Smooth muscle cell (in vitro differentiated cells): ENCODE results near the gene SIL1. TPM values are rescaled to one million over a fixed set of nuclear protein-coding genes. Genes with fewer than 3 reads are reported as not detected.

Experiments used
- DNase-seq: peaks from one replicate; lab custom pipeline; 2025; ENCODE audit not compliant: unreplicated experiment; lab: John Stamatoyannopoulos, UW
- H2AFZ ChIP-seq: fragments of 200-600 bp; sonication (generic); 2 replicates; pipeline ENCODE4 v1.6.0; 2016; ENCODE audit warnings: antibody characterized with exemption, low read depth, mild to moderate bottlenecking
- H3F3A ChIP-seq: fragments of 200-600 bp; sonication (generic); 2 replicates; pipeline ENCODE4 v1.6.0; 2017; ENCODE audit warnings: antibody characterized with exemption, low read depth
- H3K27ac ChIP-seq: fragments of 200-600 bp; sonication (generic); 2 replicates; pipeline ENCODE4 v1.5.1; 2016; ENCODE audit warnings: low read depth, mild to moderate bottlenecking
- H3K27me3 ChIP-seq: fragments of 200-600 bp; sonication (generic); 2 replicates; pipeline ENCODE4 v1.6.1; 2016; ENCODE audit warnings: low read depth, mild to moderate bottlenecking
- H3K36me3 ChIP-seq: fragments of 200-600 bp; sonication (generic); 2 replicates; pipeline ENCODE4 v1.5.1; 2016; ENCODE audit warnings: low read depth
- H3K4me1 ChIP-seq: fragments of 200-600 bp; sonication (generic); 2 replicates; pipeline ENCODE4 v1.5.1; 2016; ENCODE audit warnings: low read depth
- H3K4me2 ChIP-seq: fragments of 200-600 bp; sonication (generic); 2 replicates; pipeline ENCODE4 v1.6.0; 2016; ENCODE audit warnings: mild to moderate bottlenecking
- H3K4me3 ChIP-seq: fragments of 200-600 bp; sonication (generic); 2 replicates; pipeline ENCODE4 v1.5.1; 2016; ENCODE audit warnings: mild to moderate bottlenecking
- H3K79me2 ChIP-seq: fragments of 200-600 bp; sonication (generic); 2 replicates; pipeline ENCODE4 v1.6.0; 2016; ENCODE audit warnings: low read depth, mild to moderate bottlenecking
- H3K9ac ChIP-seq: fragments of 200-600 bp; sonication (generic); 2 replicates; pipeline ENCODE4 v1.6.0; 2016; ENCODE audit warnings: low read depth
- H3K9me3 ChIP-seq: fragments of 200-600 bp; sonication (generic); replicated peaks from 2 replicates; pipeline ENCODE4 v1.5.1; 2016; ENCODE audit warnings: low read depth
- H4K20me1 ChIP-seq: fragments of 200-600 bp; sonication (generic); 2 replicates; pipeline ENCODE4 v1.6.0; 2016; ENCODE audit warnings: low read depth
- WGBS: methylation state at CpG from one replicate; pipeline ENCODE4 v1.1.7; 2016; ENCODE audit warnings: low lambda C conversion rate; 5-methylcytosine and 5-hydroxymethylcytosine counted together
- polyA plus RNA-seq: library from polyadenylated mRNA; unstranded; fragments of >200 nt; fragmentation: Nextera tagmentation; extraction: Ambion mirVana; gene quantifications from 2 replicates; pipeline ENCODE4 v1.2.1, GENCODE V29; 2016
- total RNA-seq: library from RNA; depleted of rRNA; stranded (reverse); fragments of >200 nt; gene quantifications from 2 replicates; pipeline ENCODE4 v1.2.3, GENCODE V29; 2014
- TF ChIP-seq, protein P1 (sequence below): fragments of 200-600 bp; sonication (generic); IDR thresholded peaks from 2 replicates; pipeline ENCODE4 v1.5.1; 2017; ENCODE audit warnings: borderline replicate concordance, mild to moderate bottlenecking, antibody characterized with exemption; ENCODE audit not compliant: insufficient read depth, poor library complexity, severe bottlenecking

Gene SIL1
- total and polyA plus RNA-seq, 2 experiments from 2014 or later: 45.5 to 119 TPM

DNA sequence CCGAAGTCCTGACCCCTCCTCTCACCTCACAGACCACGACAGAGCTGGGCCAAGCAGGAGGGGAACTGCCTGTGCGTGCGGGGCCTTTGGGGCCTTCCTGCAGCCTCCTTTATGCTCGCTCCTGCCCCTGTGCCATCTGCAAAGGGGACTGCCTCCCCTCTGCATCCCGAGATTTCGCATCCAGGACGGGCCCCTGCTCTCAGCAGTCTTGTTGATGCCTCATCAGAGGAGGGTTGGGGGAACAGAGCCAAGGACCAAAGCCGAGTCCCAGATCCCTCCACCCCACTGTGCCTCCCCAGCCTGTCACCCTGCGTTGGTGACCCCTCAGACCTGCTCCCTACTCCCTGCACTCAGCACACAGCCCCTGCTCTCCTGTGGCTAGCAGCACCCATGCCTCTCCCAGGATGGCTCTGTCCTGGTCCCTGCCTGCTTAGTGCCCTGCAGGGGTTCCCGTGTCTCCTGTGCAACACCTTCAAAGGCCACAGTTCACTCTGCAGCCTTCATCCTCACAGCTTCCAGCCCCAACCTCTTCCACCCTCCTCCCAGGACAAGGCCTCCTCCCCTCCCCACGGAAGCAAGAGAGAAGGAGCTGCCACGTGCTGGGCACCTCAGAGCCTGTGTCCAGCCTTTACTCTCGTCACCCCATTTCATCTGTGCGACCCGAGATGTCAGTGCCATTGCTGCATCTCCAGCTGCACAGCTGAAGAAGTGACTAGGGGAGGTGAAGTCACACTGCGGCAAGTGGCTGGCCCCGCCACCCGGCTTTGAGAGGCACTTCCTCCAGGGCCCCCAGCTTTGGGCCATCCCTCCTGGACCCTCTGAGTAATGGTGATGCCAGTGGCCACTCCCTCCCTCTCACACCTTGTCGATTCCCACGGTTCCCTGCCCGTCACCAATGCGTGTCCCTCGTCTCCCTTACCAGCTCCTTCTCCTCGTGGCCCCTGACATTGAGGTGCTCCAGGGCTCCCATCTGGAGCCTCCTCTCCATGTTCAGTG is 260.5 kb downstream of the SIL1 start:
- Histone ChIP-seq H3K4me2 (no peak overlapping the region), H4K20me1 (peaks cover 3% of the 10 kb centered on the region), H3F3A (peaks cover 3% of the 10 kb centered on the region), H3K9ac (no peak overlapping the region), H3K27me3 (no peaks in the 10 kb centered on the region), H3K27ac (no peak overlapping the region), H3K4me3 (no peak overlapping the region), H3K9me3 (no peaks in the 10 kb centered on the region), H3K36me3 (no peaks in the 10 kb centered on the region), H3K4me1 (no peaks in the 10 kb centered on the region), H3K79me2 (no peaks in the 10 kb centered on the region), H2AFZ (no peak overlapping the region)
- DNase-seq: no peak
- TF ChIP-seq, protein P1, sequence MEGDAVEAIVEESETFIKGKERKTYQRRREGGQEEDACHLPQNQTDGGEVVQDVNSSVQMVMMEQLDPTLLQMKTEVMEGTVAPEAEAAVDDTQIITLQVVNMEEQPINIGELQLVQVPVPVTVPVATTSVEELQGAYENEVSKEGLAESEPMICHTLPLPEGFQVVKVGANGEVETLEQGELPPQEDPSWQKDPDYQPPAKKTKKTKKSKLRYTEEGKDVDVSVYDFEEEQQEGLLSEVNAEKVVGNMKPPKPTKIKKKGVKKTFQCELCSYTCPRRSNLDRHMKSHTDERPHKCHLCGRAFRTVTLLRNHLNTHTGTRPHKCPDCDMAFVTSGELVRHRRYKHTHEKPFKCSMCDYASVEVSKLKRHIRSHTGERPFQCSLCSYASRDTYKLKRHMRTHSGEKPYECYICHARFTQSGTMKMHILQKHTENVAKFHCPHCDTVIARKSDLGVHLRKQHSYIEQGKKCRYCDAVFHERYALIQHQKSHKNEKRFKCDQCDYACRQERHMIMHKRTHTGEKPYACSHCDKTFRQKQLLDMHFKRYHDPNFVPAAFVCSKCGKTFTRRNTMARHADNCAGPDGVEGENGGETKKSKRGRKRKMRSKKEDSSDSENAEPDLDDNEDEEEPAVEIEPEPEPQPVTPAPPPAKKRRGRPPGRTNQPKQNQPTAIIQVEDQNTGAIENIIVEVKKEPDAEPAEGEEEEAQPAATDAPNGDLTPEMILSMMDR: no peak
- WGBS: 93% methylated on average over 25 of the region's 25 CpGs

DNA sequence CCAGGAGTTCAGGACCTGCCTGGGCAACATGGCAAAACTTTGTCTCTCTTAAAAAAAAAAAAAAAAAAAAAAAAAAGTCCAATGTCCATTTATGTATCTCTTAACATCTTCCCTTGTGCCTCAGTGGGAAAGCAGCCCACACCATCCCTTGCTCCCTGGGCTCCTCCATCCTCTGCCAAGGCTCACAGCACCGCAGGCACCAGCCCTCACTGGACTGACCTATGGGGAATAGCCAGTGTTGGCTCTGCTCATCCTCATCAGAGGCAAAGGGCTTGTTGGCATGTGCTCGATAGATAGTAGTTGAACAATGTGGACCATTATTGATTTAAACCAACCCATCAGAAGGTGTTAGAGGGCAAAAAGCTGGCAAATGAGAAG is 261.2 kb downstream of the SIL1 start:
- Histone ChIP-seq H3K79me2 (no peaks in the 10 kb centered on the region), H3K9ac (no peak overlapping the region), H3K27ac (no peak overlapping the region), H3K4me1 (no peaks in the 10 kb centered on the region), H3K36me3 (peaks cover 3% of the 10 kb centered on the region), H2AFZ (no peak overlapping the region), H3K4me2 (no peak overlapping the region), H3K27me3 (no peaks in the 10 kb centered on the region), H3K9me3 (no peaks in the 10 kb centered on the region), H3F3A (peaks cover 3% of the 10 kb centered on the region), H3K4me3 (no peak overlapping the region), H4K20me1 (peaks cover 3% of the 10 kb centered on the region)
- 68% methylated on average over 2 of the region's 2 CpGs for WGBS
- TF ChIP-seq, protein P1: no peak
- DNase-seq: no peak

DNA sequence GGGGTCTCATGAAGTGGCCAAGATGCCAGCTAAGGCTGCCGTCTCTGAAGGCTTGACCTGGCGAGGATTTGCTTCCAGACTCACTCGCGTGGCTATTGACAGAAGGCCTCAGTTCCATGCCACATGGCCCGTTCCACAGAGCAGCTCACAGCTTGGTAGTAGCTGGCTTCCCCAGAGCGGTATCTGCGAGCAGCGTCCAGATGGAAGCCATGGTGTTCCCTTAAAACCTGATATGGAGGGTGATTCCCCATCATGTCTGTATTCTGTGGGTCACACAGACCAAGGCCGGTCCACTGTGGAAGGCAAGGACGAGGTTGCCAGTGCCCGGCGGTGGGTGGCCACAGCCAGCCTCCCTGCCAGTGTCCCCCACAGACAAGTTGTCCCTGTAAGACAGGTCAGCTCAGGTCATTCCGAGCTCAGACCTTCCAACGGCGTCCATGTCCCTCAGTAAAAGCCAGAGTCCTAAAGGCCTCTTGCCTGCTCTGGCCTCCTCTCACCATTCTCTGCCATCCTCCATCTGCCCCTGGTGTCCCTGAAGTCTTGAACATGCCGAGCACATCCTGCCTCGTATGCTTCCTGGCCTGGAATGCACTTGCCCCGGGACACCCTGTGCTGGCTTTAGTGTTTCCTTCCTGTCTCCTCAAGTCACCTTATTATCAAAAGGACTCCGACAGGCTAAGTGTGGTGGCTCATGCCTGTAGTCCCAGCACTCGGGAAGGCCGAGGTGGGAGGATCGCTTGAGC is 261.8 kb downstream of the SIL1 start:
- Histone ChIP-seq H3F3A (peaks cover 3% of the 10 kb centered on the region), H3K4me1 (no peaks in the 10 kb centered on the region), H4K20me1 (peaks cover 3% of the 10 kb centered on the region), H3K4me3 (no peak overlapping the region), H3K9me3 (no peaks in the 10 kb centered on the region), H2AFZ (no peak overlapping the region), H3K36me3 (peaks cover 8% of the 10 kb centered on the region), H3K79me2 (no peaks in the 10 kb centered on the region), H3K9ac (no peak overlapping the region), H3K27me3 (no peaks in the 10 kb centered on the region), H3K4me2 (no peak overlapping the region), H3K27ac (no peak overlapping the region)
- DNase-seq: no peak
- TF ChIP-seq, protein P1: no peak
- 93% methylated on average over 20 of the region's 22 CpGs for WGBS
